Brain microvascular endothelial cell (primary cell): Measurements from ENCODE around the gene PSMG2.
"Not testable (repeated sequence)": the region's sequence is repeated elsewhere in the genome, so short reads cannot be mapped to it uniquely, and the experiment has no call there.

ENCODE experiments used
- DNase-seq: peaks from one replicate; pipeline ENCODE4 v3.0.0-alpha.2; 2020
- H3K27ac ChIP-seq: fragments of 250-450 bp; sonication (Bioruptor Pico); 2 replicates; pipeline ENCODE4 v1.5.1; 2020; ENCODE audit warnings: mild to moderate bottlenecking, moderate library complexity
- H3K27me3 ChIP-seq: fragments of 250-450 bp; sonication (Bioruptor Pico); replicated peaks from 2 replicates; pipeline ENCODE4 v1.5.1; 2020; ENCODE audit warnings: mild to moderate bottlenecking
- H3K36me3 ChIP-seq: fragments of 250-450 bp; sonication (Bioruptor Pico); replicated peaks from 2 replicates; pipeline ENCODE4 v1.5.1; 2020; ENCODE audit warnings: mild to moderate bottlenecking
- H3K4me3 ChIP-seq: 2 replicates; pipeline ENCODE4 v1.5.1; 2011; ENCODE audit warnings: low read depth, mild to moderate bottlenecking, control low read depth, low read length, moderate library complexity
- CTCF ChIP-seq: IDR thresholded peaks from 2 replicates; pipeline ENCODE4 v1.5.1; 2011; ENCODE audit warnings: low read depth, mild to moderate bottlenecking, moderate library complexity, low read length, control low read depth, inconsistent platforms; ENCODE audit errors: missing control alignments
- in situ Hi-C: cut with HindIII; loops from 2 replicates; pipeline ENCODE4 v1.10.0; 2017; ENCODE audit warnings: low sequenced_read_pairs, low pct_ligation_motif_present

Gene PSMG2

GRCh38 chr18:12750715-12751502 lies 48.1 kb downstream of the PSMG2 start:
- TF ChIP-seq CTCF: no peak
- Histone ChIP-seq H3K27me3 (no peaks in the 10 kb centered on the region), H3K27ac (no peak overlapping the region), H3K36me3 (no peaks in the 10 kb centered on the region), H3K4me3 (no peak overlapping the region)
- no peak for DNase-seq
- in situ Hi-C loops: no loop called here

- H3K27ac ChIP-seq: no peak overlapping the region
- H3K36me3 ChIP-seq: no peaks in the 10 kb centered on the region
- TF ChIP-seq CTCF: no peak
- DNase-seq: no peak
- no peak overlapping the region for H3K4me3 ChIP-seq
- in situ Hi-C loops: no loop called here
- H3K27me3 ChIP-seq: no peaks in the 10 kb centered on the region
These were observed 48.7 kb downstream of the PSMG2 start for GRCh38 chr18:12751503-12751884.

GRCh38 chr18:12751891-12752290 lies 49.0 kb downstream of the PSMG2 start:
- no peak overlapping the region for H3K4me3 ChIP-seq
- in situ Hi-C loops: no loop called here
- no peak for TF ChIP-seq CTCF
- DNase-seq: no peak
- H3K36me3 ChIP-seq: no peaks in the 10 kb centered on the region
- H3K27me3 ChIP-seq: no peaks in the 10 kb centered on the region
- H3K27ac ChIP-seq: no peak overlapping the region

- no peaks in the 10 kb centered on the region for H3K36me3 ChIP-seq
- H3K4me3 ChIP-seq: no peak overlapping the region
- in situ Hi-C loops: no loop called here
- H3K27ac ChIP-seq: no peak overlapping the region
- no peak for TF ChIP-seq CTCF
- H3K27me3 ChIP-seq: no peaks in the 10 kb centered on the region
- DNase-seq: no peak
These were observed 51.7 kb downstream of the PSMG2 start for GRCh38 chr18:12754511-12754910.

GRCh38 chr18:12755606-12756005 lies 52.8 kb downstream of the PSMG2 start:
- H3K4me3 ChIP-seq, in situ Hi-C loops, H3K27ac ChIP-seq, H3K27me3 ChIP-seq, H3K36me3 ChIP-seq, DNase-seq: not testable (repeated sequence)

GRCh38 chr18:12756619-12757239 lies 53.9 kb downstream of the PSMG2 start:
- H3K36me3 ChIP-seq, in situ Hi-C loops, H3K27me3 ChIP-seq, DNase-seq, H3K27ac ChIP-seq, H3K4me3 ChIP-seq: not testable (repeated sequence)

- H3K27me3 ChIP-seq, H3K4me3 ChIP-seq, DNase-seq, in situ Hi-C loops, H3K27ac ChIP-seq, H3K36me3 ChIP-seq: not testable (repeated sequence)
These were observed 55.7 kb downstream of the PSMG2 start for GRCh38 chr18:12758566-12758965.
